NCI-H2196 (cell line): Measurements from ENCODE around the gene TMEM145.
A peak's percentile ranks its signal among the peaks of the same experiment; 100 is the strongest.
"Not testable (repeated sequence)": the region's sequence is repeated elsewhere in the genome, so short reads cannot be mapped to it uniquely, and the experiment has no call there.

Experiments
- DNase-seq: peaks from one replicate; lab custom pipeline; 2025; ENCODE audit not compliant: unreplicated experiment; lab: John Stamatoyannopoulos, UW

Gene TMEM145

DNA sequence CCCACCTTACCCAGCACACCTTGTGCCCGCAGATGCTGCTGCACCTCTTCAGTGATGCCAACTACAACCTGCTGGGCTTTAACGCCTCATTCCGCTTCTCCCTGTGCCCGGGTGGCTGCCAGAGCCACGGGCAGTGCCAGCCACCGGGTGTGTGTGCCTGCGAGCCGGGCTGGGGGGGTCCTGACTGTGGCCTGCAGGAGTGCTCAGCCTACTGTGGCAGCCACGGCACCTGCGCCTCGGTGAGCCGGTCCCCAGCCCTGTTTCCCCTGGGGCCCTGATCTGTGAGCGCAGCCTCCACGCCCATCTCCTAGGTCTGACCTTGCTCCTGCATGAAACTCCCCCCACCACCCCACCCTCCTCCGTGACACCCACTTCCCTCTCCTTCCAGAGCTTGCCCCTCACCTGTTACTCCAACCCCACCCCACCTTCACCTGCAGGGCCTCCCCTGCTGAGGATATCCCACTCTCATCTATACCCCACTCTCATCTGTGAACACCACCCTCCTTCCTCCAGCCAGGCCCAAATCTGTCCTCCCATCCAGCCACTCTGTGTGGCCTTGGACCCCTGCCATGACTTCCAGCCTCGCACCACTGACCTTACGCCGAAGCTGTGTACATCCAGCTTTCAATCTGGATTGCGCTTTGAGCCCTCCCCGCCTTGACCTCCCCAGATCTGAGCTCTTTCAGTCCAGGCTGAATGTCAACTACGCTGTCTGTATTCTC, 21.0 kb downstream of the TMEM145 start:
- DNase-seq: no peak

DNA sequence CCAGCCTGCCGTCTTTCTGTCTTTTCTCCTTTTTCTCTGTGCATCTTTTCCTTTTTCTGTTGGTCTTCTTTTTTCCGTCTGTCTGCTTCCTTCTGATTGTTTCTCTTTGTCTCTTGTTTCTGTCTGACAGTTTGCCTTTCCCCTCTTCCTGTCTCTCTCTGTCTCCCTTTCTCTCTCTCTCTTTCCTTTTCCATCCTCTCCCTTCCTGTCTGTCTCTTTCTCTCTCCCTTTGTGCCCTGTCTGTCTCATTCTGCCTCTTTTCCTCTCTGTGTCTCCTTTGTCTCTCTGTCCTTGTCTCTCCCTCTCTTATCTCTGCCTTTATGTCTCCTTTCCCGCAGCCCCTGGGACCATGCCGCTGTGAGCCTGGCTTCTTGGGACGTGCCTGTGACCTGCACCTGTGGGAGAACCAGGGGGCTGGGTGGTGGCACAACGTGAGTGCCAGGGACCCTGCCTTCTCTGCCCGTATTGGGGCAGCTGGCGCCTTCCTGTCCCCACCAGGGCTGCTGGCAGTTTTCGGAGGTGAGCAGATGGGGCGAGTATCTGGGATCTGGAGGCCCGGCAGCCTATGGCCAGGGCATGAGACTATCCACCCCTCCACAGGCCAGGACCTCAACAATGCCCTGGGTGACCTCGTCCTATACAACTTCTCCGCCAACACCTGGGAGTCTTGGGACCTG, 21.7 kb downstream of the TMEM145 start:
- no peak for DNase-seq

DNA sequence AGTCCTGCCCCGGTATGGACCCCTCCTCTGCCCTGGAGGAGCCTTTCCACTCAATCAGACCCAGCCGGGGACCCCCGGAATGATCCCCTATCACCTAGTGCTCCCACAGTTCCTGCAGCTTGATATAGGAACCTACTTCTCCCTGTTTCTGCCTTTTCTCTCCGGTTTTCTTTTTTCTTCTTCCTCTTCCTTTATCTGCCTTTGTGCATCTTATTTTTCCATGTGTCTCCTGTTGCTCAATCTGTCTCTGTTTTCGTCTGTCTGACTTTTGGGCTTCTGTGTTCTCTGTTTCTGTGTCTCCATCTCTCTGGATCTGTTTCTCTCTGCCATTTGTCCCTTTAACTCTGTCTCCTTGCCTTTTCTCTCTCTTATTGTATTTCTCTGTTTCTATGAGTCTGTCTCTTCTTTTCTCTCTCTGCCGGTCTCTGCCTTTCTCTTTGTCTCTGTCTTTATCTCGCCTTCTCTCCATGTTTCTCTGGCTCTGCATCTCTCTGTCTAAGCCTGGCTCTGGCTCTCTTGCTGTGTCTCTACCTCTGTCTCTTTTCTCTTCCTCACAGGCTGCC, 22.3 kb downstream of the TMEM145 start:
- DNase-seq: no peak

DNA sequence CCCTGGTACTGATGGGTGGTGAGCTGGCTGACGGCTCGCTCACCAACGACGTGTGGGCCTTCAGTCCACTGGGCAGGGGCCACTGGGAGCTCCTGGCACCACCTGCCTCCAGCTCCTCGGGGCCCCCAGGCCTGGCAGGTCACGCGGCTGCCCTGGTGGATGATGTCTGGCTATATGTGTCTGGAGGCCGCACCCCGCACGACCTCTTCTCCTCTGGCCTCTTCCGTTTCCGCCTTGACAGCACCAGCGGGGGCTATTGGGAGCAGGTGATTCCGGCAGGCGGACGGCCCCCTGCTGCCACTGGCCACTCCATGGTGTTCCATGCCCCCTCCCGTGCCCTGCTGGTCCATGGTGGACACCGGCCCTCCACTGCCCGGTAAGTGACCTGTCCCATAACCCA, 22.9 kb downstream of the TMEM145 start:
- DNase-seq: no peak

DNA sequence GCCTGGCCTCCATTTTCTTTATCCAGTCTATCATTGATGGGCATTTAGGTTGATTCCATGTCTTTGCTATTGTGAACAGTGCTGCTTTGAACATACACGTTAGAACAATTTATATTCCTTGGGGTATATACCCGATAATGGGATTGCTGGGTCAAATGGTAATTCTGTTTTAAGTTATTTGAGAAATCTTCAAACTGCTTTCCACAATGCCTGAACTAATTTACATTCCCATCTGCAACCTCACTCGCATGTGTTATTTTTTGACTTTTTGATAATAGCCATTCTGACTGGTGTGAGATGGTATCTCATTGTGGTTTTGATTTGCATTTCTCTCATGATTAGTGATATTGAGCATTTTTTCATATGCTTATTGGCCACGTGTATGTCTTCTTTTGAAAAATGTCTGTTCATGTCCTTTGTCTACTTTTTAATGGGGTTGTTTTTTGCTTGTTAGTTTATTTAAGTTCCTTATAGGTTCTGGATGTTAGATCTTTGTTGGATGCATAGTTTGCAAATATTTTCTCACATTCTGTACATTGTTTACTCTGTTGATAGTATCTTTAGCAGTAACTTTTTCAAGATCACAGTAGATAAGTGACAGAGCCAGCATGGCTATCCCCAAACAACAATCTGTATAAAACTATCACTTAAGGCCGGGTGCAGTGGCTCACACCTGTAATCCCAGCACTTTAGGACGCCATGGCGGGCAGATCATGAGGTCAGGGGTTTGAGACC, 26.2 kb downstream of the TMEM145 start:
- not testable (repeated sequence) for DNase-seq

DNA sequence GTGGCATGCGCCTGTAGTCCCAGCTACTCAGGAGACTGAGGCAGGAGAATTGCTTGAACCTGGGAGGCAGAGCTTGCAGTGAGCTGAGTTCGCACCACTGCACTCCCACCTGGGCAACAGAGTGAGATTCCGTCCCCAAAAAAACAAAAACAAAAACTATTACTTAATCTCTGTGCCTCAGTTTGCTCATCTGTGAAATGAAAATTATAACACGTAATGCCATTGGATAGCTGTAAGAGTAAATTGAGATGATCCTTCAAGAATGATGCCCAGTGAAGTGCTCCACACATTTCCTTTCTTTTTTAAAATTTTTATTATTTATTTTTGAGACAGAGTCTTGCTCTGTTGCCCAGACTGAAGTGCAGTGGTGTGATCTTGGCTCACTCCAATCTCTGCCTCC, 26.8 kb downstream of the TMEM145 start:
- not testable (repeated sequence) for DNase-seq

DNA sequence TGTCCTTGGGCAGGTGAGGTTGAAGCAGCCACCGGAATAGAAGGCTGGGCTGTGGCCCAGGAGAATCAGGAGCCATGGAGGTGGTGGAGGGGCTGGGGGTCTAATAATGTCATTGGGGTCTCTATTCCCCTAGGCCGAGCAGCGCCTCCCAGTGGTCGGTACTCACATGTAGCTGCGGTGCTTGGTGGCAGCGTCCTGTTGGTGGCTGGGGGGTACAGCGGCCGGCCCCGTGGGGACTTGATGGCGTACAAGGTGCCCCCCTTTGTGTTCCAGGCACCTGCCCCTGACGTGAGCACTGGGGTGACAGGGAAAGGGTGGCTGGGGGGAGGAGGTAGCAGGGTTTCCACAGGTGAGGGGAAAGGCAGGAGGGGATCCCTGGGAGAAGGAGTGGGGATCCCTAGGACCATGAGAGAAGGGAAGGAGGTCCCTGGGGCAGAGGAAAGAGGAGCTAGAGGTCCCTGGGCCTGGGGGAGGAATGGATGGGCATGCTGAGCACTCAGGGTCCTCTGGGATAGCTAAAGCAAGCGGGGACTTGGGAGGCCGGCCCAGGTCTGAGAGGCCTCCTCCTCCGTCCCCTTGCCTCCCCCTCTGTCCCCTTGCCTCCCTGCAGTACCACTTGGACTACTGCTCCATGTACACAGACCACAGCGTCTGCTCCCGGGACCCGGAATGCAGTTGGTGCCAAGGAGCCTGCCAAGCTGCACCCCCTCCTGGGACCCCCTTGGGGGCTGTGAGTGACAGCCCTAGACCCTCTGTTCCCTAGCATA, 30.4 kb downstream of the TMEM145 start:
- no peak for DNase-seq

DNA sequence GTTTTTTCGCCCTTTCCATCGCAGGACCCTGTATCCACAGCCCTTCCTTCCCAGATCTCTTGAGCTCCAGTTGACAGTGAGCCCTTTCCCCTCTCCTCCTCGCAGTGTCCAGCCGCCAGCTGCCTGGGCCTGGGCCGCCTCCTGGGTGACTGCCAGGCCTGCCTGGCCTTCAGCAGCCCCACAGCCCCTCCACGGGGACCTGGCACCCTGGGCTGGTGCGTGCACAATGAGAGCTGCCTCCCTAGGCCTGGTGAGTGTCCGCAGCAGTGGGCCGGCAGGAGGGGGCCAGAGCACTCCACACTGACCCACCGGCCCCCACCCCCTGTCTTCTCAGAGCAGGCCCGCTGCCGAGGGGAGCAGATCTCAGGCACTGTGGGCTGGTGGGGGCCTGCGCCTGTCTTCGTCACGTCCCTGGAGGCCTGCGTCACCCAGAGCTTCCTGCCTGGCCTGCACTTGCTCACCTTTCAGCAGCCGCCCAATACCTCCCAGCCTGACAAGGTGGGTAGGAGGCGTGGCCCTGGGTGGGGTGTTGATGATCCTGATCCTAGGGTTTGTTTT, 31.3 kb downstream of the TMEM145 start:
- no peak for DNase-seq

DNA sequence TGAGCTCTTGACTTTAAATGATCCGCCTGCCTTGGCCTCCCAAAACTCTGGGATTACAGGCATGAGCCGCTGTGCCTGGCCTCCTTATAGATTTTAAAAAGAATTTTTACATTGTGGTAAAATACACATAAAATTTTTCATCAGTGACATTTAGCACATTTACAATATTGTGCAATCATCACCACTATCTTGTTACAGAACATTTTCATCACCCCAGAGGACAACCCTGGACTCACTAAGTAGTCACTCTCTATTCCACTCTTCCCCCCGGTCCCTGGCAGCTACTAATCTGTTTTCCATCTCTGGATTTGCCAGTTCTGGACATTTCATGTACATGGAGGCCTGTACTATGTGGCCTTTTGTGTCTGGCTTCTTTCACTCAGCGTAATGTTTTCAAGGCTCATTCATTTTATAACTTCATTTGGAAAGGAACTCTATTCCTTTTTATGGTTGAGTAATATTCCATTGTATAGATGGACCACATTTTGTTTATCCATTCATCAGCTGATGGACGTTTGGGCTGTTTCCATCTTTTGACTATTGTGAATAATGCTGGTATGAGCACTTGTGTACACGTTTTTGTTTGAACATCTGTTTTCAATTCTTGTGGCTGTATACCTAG, 32.2 kb downstream of the TMEM145 start:
- DNase-seq: no peak

DNA sequence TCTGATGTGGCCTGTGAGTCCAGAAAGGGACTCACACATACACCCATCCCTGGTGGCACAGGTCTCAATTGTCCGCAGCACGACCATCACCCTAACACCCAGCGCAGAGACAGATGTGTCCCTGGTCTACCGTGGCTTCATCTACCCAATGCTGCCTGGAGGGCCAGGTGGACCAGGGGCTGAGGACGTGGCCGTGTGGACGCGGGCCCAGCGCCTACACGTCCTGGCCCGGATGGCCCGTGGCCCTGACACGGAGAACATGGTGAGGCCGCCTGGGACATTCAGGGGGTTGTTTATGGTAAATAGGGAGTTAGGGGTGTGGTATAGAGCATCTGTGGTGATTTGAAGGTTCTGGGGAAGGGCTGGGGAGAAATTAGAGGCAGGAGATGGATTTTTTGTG, 35.1 kb downstream of the TMEM145 start:
- no peak for DNase-seq

DNA sequence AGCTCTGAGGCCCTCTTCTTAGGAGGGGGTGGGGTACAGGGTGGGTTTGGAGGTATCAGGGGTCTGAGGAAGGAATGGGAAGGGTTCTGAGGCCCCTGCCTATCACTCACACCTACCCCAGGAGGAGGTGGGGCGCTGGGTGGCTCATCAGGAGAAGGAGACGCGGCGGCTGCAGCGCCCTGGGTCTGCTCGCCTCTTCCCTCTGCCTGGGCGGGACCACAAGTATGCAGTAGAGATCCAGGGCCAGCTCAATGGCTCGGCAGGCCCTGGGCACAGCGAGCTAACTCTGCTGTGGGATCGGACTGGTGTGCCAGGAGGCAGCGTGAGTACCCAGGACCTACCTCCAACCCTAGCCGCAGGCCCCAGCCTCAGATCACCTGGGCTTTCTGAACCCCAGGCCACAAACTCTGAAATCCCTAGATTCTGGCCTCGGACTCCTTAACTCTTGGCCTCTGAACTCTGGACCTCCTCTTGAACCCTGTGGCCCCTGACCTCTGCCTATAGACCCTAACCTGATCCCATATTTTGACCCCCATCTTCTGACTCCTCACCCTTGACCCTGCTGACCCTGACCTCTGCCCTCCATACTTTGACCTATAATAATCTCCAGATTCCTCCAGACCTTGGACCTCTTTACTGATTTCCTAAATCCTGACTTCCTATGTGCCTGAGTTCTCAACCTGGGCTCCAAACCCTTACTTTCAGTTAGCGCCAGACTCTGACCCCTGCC, 36.4 kb downstream of the TMEM145 start:
- DNase-seq: no peak

DNA sequence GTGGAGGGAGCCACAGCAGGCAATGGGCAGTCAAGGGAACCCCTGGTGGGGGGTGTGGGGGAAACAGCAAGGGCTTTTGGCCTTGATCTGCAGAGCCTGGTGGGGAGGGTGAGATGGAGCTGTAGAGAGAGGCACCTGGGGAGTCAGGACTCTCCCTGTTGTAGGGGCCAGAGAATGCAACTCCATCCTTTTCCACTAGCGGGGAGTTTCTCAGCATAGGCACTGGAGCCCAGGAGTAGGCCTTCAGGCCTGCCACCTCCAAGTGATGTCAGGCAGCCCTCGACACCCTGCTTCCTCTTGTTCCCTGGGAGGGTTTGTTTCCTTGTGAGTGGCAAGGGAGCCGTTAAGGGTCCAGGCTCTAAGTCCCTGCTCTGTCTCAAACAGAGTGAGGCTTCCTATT, 37.3 kb downstream of the TMEM145 start:
- no peak for DNase-seq

DNA sequence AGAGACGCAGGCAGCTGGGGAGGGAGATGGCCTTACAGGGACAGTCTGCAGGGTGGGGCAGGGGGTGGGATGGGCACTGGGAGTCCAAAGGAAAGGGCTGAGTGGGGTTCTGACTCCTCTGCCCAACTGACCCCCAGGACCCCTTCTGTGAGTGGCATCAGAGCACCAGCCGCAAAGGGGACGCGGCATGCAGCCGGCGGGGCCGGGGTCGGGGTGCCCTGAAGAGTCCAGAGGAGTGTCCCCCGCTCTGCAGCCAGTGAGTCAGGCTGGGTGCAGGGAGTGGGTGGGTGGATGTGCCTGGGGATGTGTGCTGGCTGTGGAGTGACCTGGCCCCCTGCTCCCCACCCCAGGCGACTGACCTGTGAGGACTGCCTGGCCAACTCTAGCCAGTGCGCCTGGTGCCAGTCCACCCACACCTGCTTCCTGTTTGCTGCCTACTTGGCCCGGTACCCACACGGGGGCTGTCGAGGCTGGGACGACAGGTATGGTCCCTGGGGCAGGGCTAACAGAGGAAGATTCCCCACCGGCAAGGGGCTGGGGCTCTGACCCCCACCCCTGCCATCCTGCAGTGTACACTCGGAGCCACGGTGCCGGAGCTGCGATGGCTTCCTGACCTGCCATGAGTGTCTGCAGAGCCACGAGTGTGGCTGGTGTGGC, 38.1 kb downstream of the TMEM145 start:
- DNase-seq: no peak

DNA sequence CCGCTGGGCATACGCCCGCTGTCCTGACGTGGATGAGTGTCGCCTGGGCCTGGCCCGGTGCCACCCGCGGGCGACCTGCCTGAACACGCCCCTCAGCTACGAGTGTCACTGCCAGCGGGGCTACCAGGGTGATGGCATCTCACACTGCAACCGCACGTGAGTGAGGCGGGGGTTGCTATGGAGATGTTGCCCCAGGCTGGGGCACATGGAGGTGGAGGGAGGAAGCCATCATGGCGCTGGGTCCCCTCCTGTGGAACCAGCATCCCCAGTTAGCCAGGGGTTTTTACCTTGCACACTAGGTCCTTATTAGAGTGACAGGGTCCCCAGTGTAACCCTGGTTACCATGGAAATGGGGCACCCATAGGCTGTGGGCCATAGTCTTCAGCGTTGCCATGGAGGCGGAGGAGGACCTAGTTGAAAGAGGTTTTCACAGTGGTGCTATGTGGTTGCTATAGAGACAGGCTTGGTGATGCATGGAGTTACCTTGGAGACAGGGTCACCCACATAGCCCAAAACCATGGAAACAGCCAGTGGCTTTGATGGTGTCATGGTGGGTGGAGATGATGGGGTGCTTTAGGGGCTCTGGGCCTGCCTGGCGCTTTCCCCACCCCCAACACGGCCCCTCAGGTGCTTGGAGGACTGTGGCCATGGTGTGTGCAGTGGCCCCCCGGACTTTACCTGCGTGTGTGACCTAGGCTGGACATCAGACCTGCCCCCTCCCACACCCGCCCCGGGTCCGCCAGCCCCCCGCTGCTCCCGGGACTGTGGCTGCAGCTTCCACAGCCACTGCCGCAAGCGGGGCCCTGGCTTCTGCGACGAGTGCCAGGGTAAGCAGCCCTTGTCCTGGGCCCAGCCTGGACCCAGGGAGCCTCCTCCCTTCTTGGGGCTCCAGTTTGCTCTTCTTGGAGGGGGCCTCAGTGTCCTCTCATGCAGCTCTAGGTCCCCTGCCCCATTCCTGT, 39.5 kb downstream of the TMEM145 start:
- DNase-seq: peak; percentile 56

DNA sequence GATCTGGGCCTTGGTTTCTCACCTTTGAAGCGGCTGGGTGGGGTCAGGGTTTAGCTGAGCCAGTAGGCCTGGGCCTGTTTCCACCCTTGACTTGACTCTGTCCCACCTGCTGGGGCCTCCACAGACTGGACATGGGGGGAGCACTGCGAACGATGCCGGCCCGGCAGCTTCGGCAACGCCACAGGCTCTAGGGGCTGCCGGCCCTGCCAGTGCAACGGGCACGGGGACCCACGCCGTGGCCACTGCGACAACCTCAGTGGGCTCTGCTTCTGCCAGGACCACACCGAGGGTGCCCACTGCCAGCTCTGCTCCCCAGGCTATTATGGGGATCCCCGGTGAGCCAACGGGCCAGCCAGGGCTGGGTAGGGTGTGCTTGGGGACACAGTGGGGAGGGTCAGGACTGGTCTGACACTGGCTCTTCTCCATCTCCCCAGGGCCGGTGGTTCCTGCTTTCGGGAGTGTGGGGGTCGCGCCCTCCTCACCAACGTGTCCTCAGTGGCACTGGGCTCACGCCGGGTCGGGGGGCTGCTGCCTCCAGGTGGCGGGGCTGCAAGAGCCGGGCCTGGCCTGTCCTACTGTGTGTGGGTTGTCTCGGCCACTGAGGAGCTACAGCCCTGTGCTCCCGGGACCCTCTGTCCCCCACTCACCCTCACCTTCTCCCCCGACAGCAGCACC, 40.4 kb downstream of the TMEM145 start:
- DNase-seq: no peak

DNA sequence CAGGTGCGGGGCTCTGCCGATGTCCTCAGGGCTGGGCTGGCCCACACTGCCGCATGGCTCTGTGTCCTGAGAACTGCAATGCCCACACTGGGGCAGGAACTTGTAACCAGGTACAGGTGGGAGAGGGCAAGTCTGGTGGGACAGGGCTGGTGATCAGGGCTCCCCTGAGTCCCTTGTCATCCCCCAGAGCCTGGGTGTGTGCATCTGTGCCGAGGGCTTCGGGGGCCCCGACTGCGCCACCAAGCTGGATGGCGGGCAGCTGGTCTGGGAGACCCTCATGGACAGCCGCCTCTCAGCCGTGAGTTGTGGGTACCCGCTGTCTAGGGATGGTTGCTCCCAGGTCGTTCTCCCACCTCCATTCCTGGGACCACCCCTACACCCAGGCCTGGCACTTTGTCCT, 42.8 kb downstream of the TMEM145 start:
- DNase-seq: no peak

DNA sequence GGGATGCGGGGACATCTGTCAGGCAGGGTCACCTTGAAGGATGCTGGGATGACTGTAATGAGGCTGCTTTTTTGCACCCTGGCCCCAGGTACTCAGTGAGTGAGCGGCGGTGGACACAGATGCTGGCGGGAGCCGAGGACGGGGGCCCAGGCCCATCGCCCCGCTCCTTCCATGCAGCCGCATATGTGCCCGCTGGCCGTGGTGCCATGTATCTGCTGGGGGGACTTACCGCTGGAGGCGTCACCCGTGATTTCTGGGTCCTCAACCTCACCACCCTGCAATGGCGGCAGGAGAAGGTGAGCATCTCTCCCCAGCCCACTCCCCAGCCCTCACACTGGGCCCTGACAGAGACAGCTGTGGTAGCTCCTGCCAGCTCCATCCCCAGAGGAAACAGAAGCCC, 43.6 kb downstream of the TMEM145 start:
- DNase-seq: no peak
